GM18951 (cell line): Measurements from ENCODE around the gene RNF150.
"Not testable (repeated sequence)": the region's sequence is repeated elsewhere in the genome, so short reads cannot be mapped to it uniquely, and the experiment has no call there.

Experiments used
- POLR2A ChIP-seq: IDR thresholded peaks from 4 replicates; pipeline ENCODE4 v1.6.1; 2011; ENCODE audit warnings: mild to moderate bottlenecking; ENCODE audit not compliant: insufficient read length, insufficient read depth; ENCODE audit errors: extremely low read depth
- in situ Hi-C: fragments of 300-500 bp; cut with MboI; formaldehyde crosslinking; loops from one replicate; pipeline ENCODE4 v1.12.0; 2022; ENCODE audit warnings: low sequenced_read_pairs, mixed read lengths, inconsistent platforms; ENCODE audit not compliant: unreplicated experiment

RNF150 gene

GRCh38 chr4:141079393-141079930 is 53.8 kb downstream of the RNF150 start:
- no peak for TF ChIP-seq POLR2A
- in situ Hi-C loops, result no loop called here

GRCh38 chr4:141078871-141079270 is 54.4 kb downstream of the RNF150 start:
- in situ Hi-C loops, result no loop called here
- no peak for TF ChIP-seq POLR2A

- TF ChIP-seq POLR2A, result no peak
- in situ Hi-C loops, result no loop called here
Observed at GRCh38 chr4:141077611-141078225, 55.6 kb downstream of the RNF150 start.

- in situ Hi-C loops, result no loop called here
- no peak for TF ChIP-seq POLR2A
Observed at GRCh38 chr4:141075553-141075952, 57.7 kb downstream of the RNF150 start.

DNA sequence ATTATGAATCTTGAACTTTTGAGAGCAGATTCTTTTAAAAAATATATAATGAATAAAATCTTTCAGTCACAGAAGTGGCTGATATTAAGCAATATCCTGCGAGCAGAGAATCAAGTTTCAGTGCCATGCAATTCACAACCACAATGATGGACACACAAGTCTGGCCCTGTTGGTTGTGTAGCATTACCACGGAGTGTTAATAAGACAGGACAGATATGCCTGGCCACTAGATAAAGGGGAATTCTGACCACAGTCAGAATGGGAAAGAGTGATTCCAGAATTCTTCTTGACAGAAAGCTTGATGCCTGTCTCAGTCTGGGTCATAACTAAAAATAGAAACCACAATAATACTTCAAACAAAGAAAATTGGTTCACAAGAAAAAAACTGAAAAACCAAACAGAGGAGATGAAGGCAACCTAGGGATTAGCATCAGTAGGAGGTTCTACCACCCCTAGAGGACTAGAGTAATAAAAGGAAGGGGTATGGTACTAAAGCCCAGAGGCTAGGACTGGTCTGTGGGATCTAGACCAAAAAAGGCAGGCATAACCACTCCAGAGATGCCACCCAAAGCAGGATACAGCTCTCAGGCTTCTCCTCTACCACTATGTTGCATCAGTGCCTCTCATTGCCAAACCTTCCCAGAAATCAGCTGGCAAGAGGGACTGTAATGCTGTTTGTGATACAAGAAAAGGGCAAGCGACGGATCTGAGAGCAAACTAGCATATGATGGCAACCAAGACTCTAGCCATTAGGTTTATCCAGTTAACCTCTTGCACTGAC is 59.0 kb downstream of the RNF150 start:
- in situ Hi-C loops, result no loop called here
- TF ChIP-seq POLR2A, result no peak

DNA sequence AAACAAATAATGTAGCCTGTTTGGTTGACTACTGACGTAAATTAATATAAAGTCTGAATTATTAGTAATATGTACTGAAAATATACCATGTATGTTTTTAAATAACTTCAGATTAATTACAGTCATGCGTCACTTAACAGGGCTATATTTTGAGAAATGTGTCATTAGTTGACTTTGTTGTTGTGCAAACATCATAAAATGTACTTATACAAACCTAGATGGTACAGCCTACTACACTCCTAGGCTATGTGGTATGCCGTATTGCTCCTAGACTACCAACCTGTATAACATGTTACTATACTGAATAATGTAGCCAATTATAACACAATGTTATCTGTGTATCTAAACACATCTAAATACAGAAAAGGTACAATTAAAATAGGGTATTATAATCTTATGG is 66.6 kb downstream of the RNF150 start:
- TF ChIP-seq POLR2A, result no peak
- in situ Hi-C loops, result no loop called here

- in situ Hi-C loops, result no loop called here
Observed at GRCh38 chr4:141065872-141066271, 67.4 kb downstream of the RNF150 start.

DNA sequence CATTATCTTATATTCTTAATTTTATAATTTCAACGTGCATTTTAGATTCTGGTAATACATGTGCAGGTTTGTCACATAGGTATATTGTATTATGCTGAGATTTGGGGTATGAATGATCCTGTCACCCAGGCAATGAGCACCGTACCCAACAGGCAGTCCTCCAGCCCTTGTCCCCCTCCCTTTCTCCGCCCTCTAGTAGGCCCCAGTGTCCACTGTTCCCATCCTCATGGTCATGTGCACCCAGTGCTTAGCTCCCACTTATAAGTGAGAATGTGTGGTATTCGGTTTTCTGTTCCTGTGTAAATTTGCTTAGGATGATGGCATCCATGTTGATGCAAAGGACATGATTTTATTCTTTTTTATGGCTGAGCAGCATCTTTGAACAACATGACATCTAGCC is 70.6 kb downstream of the RNF150 start:
- no peak for TF ChIP-seq POLR2A
- in situ Hi-C loops, result no loop called here

More at GRCh38 chr4:141065872-141066271, 67.4 kb downstream of the RNF150 start:
- no peak for TF ChIP-seq POLR2A

DNA sequence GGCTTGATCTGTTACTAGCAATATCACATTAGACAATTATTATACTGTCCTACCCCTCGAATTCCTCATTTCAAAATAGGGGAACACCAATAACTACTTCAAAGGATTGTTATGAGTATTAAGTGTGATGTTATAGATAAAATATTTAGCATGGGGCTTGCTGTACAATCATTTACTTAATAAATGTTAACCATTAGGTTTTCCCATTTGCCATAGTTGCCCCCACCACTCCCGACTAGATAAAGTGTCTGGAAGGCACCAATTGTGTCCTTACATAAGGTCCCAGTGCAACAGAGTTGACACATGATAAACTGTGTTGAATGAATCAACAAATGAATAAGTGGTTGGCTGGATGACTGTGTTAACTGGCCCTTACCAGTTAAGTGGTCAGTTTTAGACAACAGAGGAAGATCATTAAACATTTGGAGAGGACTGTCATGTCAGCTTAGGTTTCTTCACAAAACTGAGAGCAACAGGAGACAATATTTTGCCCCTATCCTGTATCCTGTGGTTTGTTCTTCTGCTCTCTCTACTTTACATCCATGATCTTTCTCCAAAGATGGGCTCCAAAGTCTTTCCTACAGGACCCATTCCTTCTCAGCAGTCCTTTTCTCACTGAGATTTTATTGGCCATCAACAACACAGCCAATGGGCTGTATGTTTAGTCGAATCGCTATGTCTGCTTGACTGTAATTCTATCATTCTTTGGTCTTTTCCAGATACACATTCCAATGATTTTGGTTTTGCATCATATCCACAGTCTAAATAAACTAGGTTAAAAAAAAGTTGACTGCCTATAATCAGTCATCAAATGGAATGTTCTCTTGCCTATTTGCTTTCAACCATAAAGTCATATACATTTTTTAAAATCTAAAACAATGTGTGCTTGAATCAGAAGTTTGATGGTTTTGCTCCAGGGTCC is 74.4 kb downstream of the RNF150 start:
- no peak for TF ChIP-seq POLR2A
- in situ Hi-C loops, result no loop called here

DNA sequence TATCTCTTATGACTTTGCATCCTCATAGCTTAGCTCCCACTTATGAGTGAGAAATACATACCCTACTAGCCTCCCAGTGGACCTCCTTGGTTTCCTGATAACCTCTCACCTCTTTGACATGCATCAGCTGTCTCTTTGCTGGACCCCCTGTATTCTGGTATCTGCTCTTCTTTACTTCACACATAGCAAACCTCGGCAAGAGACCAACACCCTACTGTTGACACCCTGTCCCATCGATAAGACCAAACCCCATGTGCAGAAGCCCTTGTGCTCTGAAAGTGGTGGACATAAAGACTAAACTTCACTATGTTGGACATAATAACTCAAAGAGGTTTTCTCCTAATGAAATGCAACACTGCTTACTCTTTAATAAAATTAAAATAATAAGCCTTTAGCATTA is 75.7 kb downstream of the RNF150 start:
- in situ Hi-C loops, result no loop called here

GRCh38 chr4:141056473-141056872 is 76.8 kb downstream of the RNF150 start:
- in situ Hi-C loops, result no loop called here
- no peak for TF ChIP-seq POLR2A

More for the DNA sequence above, 75.7 kb downstream of the RNF150 start:
- no peak for TF ChIP-seq POLR2A

DNA sequence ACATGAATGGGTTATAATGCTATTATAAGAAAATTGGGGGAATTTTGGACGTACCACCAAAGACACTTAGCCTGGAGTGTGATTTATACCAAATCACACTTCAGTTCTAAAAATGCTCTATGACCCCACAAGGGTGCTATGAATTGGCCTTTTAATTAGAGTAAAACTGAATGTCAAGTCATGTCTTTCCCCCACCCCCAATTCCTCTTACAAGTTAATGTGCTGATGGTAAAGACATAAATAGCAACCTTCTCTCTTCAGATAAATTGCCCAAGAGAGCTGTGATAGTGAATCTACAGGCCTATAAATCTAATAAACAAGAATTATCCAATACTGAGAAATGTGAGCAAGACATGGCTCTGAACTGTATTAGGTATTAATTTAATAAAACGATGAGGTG is 78.8 kb downstream of the RNF150 start:
- in situ Hi-C loops, result no loop called here
- TF ChIP-seq POLR2A, result no peak

DNA sequence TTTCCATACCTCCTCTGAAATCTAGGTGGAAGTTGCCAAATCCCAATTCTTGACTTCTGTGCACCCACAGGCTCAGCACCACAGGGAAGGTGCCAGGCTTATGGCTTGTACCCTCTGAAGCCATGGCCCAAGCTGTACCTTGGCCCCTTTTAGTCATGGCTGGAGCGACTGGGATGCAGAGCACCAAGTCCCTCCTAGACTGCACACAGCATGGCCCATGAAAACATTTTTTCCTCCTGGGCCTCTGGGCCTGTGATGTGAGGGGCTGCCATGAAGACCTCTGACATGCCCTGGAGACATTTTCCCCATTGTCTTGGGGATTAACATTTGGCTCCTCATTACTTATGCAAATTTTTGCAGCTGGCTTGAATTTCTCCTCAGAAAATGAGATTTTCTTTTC is 82.3 kb downstream of the RNF150 start:
- in situ Hi-C loops, result not testable (repeated sequence)
